GM18499 (cell line): ENCODE results near the gene ULK2.

ENCODE experiments used
- ATAC-seq: cut with Tn5 transposase; IDR thresholded peaks from one replicate; pipeline ENCODE4 v1.9.1; 2021; ENCODE audit warnings: moderate number of reproducible peaks; ENCODE audit not compliant: insufficient read depth, unreplicated experiment

Gene ULK2

GRCh38 chr17:19731626-19732025 is 136.1 kb downstream of the ULK2 start:
- no peak for ATAC-seq

GRCh38 chr17:19730843-19731242 is 136.9 kb downstream of the ULK2 start:
- ATAC-seq = no peak

GRCh38 chr17:19729900-19730299 is 137.8 kb downstream of the ULK2 start:
- no peak for ATAC-seq

- no peak for ATAC-seq
Observed at GRCh38 chr17:19728084-19728495, 139.6 kb downstream of the ULK2 start.

GRCh38 chr17:19727501-19728078 is 140.1 kb downstream of the ULK2 start:
- no peak for ATAC-seq

DNA sequence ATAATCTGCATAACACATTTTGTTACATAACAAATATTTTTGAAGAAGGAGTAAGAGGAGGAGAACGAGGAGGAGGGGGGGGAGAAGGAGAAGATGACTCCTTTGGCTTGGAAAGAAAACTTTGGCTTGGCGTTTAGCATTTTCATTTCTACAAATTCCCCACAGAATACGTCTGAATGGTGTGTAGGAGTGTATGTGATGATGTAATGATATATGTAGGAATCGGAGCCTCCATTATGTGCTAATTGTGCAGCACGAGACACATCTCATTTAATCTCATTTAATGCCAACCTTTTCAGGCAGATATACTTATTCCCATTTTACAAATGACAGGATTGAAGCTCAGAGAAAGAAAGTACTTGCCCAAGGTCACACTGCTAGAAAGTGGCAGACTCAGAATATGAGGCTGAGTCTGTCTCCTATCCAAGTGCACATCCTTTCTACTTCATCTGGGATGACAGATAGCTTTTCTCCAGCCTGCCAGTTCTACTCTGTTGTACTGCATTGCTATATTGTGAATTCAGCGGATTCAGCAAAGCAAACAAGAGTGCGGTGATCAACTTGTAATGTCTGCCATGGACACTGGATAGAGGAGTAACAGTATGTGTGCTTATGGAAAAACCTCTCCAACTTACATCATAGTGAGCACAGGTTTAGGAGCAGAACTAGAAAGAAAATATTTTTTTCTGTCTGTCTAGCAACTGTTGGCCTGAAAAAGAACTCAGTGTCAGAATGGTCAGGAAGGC is 140.9 kb downstream of the ULK2 start:
- no peak for ATAC-seq

- no peak for ATAC-seq
Observed at GRCh38 chr17:19725486-19725885, 142.2 kb downstream of the ULK2 start.

GRCh38 chr17:19724501-19725420 is 143.0 kb downstream of the ULK2 start:
- ATAC-seq = no peak

- ATAC-seq = no peak
Observed at GRCh38 chr17:19723964-19724363, 143.8 kb downstream of the ULK2 start.
